ENCODE results near the gene ZNF622.

The ZNF622 gene

DNA sequence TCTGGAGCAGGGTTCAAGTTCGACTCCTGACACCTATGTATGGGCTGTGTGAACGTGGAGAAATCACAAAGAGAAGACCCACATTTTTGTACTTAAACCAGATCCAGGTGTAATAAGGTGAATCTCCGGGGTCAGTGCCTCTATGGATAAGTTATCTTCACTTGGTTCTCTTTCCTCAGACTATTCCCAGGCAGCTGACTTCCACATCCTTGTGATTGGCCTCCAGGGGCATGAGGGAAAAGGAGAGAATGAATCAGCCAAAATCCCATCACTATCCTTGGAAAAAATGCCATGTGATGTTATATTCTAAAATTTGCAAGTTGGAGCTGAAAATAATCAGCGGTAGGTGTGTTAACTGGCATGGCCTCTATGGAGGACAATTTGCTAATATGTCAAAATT is 37.2 kb downstream of the ZNF622 start:
- DNase-seq: no peak

DNA sequence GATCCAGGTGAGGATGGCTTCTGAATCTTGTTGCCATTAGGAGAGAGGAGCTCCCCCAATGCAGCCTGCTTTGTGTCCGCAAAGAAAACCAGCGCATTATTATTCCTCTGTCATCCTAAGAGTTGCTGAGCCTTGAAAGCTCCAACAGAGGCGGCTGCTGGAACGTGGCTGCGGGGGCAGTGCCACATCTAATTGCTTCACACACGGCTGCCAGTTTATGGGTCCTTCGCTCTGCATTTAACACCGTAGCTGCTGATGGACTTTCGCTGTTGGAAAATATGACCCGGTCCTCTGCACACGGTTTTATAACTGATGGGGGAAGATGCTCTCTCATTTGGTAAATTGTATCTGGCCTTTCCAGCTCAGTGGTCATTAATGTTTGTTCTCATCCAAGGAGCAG is 38.0 kb downstream of the ZNF622 start:
- DNase-seq: no peak

DNA sequence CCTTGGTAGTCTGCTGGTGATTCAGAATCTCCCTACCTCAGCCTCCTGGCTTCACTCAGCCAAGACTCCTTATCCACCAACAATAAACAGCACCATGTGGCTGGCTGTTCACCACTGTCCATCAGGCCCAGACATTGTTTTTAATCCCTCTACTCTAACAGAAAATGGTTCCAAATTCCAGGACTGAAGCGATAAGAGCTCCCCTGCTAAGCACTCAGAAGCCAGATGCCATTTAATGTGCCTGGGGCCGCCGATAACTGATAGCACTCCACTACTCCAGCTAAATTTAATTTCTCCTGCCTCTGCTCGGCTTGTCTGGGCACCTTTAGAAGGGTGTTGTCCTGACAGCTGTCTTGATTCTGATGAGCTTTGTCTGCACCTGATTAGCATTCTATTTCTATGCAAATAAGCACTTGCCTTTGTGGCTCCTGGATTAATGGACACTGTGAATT is 47.1 kb downstream of the ZNF622 start:
- DNase-seq: no peak

DNA sequence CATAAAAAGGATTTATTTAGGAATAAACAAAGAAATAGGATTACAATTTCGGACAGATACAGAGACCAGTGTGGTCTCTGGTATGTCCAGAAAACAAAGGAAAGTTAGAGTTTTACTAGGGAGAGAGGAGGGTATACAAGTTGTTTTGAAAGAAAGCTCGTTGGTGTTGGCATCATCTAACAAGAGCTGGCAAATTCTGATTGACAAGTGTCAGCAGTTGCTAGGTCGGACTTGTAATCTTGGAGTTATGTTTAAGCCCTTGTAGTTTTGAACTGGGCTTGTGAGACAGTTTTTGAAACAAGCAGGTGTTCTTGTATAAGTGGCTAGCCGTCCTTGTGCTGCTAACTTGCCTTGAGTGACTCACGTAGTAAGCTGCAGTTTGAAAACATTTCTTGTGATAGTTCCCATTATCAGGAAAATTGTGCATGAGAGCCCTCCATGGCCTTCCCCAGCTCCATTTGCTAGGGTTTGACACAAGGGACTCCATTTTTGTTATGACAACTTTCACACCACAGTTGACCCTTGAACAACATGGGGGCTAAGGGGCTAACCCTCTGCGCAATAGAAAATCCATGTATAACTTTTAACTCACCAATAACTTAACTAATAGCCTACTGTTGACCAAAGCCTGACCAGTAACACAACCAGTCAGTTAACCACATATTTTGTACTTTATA is 48.1 kb downstream of the ZNF622 start:
- DNase-seq: no peak

DNA sequence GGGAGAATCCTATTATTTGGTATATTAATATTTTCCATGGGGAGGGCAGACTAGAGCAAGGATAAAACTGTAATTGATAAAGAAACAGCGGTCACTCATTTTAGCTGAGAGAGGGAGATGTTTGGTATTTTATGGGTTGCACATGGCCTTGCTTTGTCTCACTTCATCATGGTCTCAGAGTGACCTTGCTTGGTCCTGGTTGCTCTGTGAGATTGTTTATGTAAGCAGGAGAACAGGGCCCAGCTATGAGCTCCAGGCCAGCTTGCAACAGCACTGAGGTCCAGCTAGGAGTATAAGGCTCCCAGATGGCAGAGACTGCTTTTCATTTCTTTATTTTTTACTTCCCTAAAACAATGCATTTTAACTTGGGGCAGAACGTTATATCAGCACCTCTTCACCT is 50.7 kb downstream of the ZNF622 start:
- DNase-seq: no peak

DNA sequence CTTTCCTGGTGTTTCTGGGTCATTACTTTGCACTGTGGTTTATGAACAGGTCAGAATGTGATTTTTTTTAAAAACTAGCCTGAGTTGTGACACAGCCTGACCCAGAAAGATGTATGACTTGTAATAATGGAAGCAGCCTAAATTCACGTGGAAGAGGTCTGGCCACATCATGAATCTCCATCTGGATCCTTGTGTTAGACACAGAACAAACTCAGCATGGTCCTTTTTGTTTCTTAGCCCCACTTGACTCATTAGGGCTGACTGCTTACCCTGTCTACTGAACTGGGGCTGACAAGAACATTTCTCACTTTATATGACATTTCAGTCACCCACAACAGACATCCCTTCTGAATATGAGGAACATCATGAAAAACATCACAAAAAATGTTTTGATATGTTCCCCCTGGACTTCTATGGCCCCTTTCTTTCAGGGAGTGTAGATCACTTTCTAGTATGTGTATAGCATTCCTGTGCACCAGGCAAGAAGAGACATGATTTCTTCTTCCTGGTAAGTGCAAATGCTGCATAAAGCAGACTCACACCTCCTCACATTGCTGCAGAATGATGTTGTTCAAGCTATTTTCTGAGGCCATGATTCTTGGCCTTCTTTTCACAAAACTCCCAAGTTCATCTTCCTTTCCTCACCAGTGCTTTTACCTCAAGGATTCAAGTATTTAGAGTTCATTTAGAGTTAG is 52.3 kb downstream of the ZNF622 start:
- no peak for DNase-seq

DNA sequence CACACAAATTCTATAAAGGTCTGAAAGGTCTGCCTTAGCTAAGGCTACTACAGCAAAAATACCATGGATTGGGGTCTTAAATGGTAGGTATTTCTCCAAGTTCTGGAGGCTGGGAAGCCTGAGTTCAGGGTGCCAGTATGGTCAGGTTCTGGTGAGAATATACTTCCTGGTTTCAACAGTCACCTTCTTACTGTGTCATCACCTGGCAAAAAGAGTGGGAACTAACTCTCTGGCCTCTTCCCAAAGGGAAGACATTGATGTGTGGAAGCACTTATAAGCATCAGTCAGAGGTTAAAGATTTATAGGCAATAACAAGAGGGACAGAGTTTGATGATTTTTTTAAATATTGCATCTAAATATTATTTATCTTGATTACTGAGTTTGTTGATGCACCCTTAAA is 53.0 kb downstream of the ZNF622 start:
- no peak for DNase-seq

DNA sequence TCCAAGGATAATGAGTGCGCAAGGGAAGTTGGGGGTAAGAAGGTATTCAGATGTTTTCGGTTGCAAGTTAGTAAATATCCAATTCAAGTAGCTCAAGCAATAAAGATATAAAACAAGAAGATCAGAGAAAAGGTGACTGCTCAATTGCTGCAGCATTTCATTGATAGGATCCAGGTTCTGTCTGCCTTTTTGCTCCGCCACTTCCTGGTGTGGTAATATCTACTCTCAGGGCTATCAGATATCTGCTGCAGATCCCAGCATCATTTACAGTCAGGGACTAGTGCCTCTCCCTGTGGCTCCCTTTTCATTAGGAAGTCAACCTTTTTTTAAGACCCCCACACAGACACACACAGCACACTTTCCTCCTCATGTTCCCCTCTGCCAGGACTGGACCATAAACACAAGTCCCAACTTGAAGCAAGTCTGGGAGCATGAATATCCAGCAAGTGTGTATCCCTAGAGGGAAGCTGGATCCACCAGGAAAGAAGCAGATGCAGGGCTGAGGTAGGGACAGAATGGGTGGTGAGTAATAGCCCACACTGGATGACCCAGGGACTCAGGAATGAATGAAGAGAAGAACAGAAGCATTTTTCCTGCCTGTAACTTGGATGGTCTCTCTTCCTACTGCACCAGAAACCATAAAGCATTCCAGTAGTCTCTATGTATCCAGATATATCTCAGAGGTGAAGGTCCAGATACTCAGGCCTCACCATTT is 53.7 kb downstream of the ZNF622 start:
- DNase-seq: no peak

DNA sequence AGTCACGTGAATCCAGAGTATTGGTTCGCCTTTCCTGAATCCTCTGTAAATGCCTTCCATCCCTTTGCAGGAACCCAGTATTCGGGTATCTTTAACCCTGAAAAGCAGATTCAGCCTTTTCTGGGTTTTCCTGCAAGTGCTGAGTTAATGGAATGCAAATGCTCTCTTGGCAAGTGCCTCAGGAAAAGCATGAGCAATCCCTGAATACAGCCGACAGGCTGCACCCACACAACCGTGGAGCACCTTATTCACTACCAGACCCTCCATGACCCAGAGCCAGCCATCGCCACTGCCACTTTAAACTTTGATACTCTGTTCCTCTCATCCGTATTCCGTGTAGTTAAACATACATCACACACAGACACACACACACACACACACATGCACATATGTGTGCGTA is 54.4 kb downstream of the ZNF622 start:
- DNase-seq: no peak

DNA sequence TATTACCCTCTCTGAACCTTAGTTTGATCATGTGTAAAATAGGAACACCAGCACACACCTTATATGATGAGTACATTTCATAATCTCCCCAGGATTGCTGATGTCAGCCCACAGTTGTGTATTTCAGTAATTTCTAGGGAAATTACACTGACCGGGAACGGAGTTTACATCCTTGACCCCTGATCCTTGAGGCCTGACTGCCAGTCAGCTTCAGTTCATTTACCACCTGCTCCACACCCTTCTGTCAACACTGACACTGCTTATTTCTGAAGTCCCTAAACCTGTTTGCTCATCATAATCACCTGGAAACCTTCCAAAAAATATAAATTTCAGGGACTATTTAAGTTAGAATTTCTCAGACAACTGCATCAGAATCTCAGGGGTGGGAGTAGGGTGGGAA is 55.3 kb downstream of the ZNF622 start:
- no peak for DNase-seq

DNA sequence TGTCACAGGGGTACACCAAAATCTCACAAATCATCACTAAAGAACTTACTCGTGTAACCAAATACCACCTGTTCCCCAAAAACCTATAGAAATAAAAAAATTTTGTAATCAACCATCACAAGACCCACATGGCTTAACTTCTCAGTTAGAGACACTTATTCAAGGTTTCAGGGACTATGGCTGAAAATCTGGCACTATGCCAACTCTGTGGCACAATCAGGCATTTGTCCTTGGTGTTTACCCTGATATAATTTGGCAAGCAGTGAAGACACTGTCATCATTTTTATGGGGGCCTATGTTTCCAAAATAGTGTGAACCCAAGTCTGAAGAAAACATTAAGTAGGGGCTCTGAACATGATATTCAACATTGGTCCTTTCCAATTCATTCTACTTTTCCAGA is 59.0 kb downstream of the ZNF622 start:
- DNase-seq: no peak

DNA sequence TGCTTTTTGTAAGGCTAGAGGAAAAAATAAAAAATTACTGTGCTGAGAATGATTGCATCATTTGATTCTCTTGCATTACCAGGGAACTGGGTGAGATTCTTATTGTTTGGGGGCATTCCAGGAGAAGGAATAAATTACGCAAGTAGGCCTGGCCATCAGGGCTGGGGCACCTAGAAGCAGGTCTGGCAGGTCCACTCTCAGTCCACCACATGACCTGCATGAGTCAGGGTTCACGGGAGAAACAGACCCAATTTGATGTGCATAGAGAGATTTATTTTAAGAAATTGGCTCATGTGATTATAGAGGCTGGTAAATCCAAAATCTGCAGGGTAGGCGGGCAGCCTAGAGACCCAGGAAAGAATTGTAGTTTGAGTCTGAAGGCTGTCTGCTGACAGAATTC is 59.6 kb downstream of the ZNF622 start:
- no peak for DNase-seq

Data from CD4-positive, alpha-beta T cell treated with Interleukin-12 subunit alpha and Interleukin-12 subunit beta, for 1 hour (primary cell).